ENCODE data around the gene B4GAT1. TPM values are rescaled to one million over a fixed set of nuclear protein-coding genes. Genes with fewer than 3 reads are reported as not detected.

The B4GAT1 gene
- total RNA-seq, 1 donor from 2014 or later = 25.2 TPM

GRCh38 chr11:66328031-66328301 is 19.5 kb downstream of the B4GAT1 start:
- Histone ChIP-seq H3K9ac (ENCODE audit: low read length) (peak overlapping the region; percentile 74), H3K4me3 (ENCODE audit: insufficient read depth, low read depth, low read length) (no peak overlapping the region), H3K27ac (ENCODE audit: low read depth, low read length) (peak overlapping the region; percentile 84), H3K4me1 (ENCODE audit: insufficient read depth, low read length) (peaks cover 46% of the 10 kb centered on the region), H2AFZ (ENCODE audit: low read depth, low read length) (no peak overlapping the region), H3K36me3 (ENCODE audit: insufficient read depth, low read length) (peaks cover 3% of the 10 kb centered on the region), H3K4me2 (ENCODE audit: low read length) (peak overlapping the region; percentile 75), H3K27me3 (ENCODE audit: insufficient read depth, low read length) (no peaks in the 10 kb centered on the region), H3K9me3 (ENCODE audit: insufficient read depth, low read depth, low read length) (no peaks in the 10 kb centered on the region), H4K20me1 (ENCODE audit: insufficient read depth, low read length) (peaks cover 19% of the 10 kb centered on the region), H3K79me2 (ENCODE audit: insufficient read depth, low read length) (no peaks in the 10 kb centered on the region)
- H3K9me3 Mint-ChIP-seq (ENCODE audit: unreplicated experiment) = peaks cover 2% of the 10 kb centered on the region
- peaks cover 4% of the 10 kb centered on the region for H3K36me3 Mint-ChIP-seq (ENCODE audit: low read depth, unreplicated experiment)
- DNase-seq (ENCODE audit: low read depth) (no peak), FAIRE-seq (no peak)
- H3K4me1 Mint-ChIP-seq (ENCODE audit: low read depth, unreplicated experiment) = peaks cover 39% of the 10 kb centered on the region
- H3K27ac Mint-ChIP-seq (ENCODE audit: unreplicated experiment) = peak overlapping the region; percentile 84
- no peak overlapping the region for H3K4me3 Mint-ChIP-seq (ENCODE audit: unreplicated experiment)
- no peak for TF ChIP-seq CTCF (IDR thresholded peaks at IDR 0.05; ENCODE audit: insufficient read depth, low read depth, low read length)
- TF ChIP-seq EZH2 (IDR thresholded peaks at IDR 0.05; ENCODE audit: insufficient read depth, low read length) = no peak
- H3K27me3 Mint-ChIP-seq (ENCODE audit: low read depth, unreplicated experiment) = no peaks in the 10 kb centered on the region

- Histone ChIP-seq H3K9ac (ENCODE audit: low read length) (peak overlapping the region; percentile 74), H3K36me3 (ENCODE audit: insufficient read depth, low read length) (no peaks in the 10 kb centered on the region), H3K4me1 (ENCODE audit: insufficient read depth, low read length) (peaks cover 46% of the 10 kb centered on the region), H3K27ac (ENCODE audit: low read depth, low read length) (peak overlapping the region; percentile 84), H3K4me3 (ENCODE audit: insufficient read depth, low read depth, low read length) (no peak overlapping the region), H2AFZ (ENCODE audit: low read depth, low read length) (peak overlapping the region; percentile 22), H3K9me3 (ENCODE audit: insufficient read depth, low read depth, low read length) (no peaks in the 10 kb centered on the region), H3K27me3 (ENCODE audit: insufficient read depth, low read length) (no peaks in the 10 kb centered on the region), H3K4me2 (ENCODE audit: low read length) (peak overlapping the region; percentile 75), H4K20me1 (ENCODE audit: insufficient read depth, low read length) (peaks cover 14% of the 10 kb centered on the region), H3K79me2 (ENCODE audit: insufficient read depth, low read length) (no peaks in the 10 kb centered on the region)
- H3K27me3 Mint-ChIP-seq (ENCODE audit: low read depth, unreplicated experiment) = no peaks in the 10 kb centered on the region
- H3K4me1 Mint-ChIP-seq (ENCODE audit: low read depth, unreplicated experiment) = peaks cover 39% of the 10 kb centered on the region
- no peak overlapping the region for H3K4me3 Mint-ChIP-seq (ENCODE audit: unreplicated experiment)
- no peak for FAIRE-seq
- TF ChIP-seq EZH2 (IDR thresholded peaks at IDR 0.05; ENCODE audit: insufficient read depth, low read length) = no peak
- TF ChIP-seq CTCF (IDR thresholded peaks at IDR 0.05; ENCODE audit: insufficient read depth, low read depth, low read length) = no peak
- peaks cover 2% of the 10 kb centered on the region for H3K9me3 Mint-ChIP-seq (ENCODE audit: unreplicated experiment)
- peak overlapping the region; percentile 84 for H3K27ac Mint-ChIP-seq (ENCODE audit: unreplicated experiment)
- peaks cover 2% of the 10 kb centered on the region for H3K36me3 Mint-ChIP-seq (ENCODE audit: low read depth, unreplicated experiment)
- peak; percentile 58 for DNase-seq (ENCODE audit: low read depth)
These were observed 20.0 kb downstream of the B4GAT1 start for GRCh38 chr11:66327171-66328030.

Measured in astrocyte (in vitro differentiated cells and primary cell).